Lung (tissue), 12 donors: ENCODE measurements around the gene CHST11. TPM values are rescaled to one million over a fixed set of nuclear protein-coding genes. Genes with fewer than 3 reads are reported as not detected.
A peak's percentile ranks its signal among the peaks of the same experiment; 100 is the strongest.

Source experiments
- ATAC-seq: fragments of 200-7000 bp; cut with Tn5 transposase; one replicate; pipeline ENCODE4 v1.9.1; 2020; ENCODE audit warnings: moderate number of reproducible peaks; ENCODE audit not compliant: insufficient read depth, low FRiP score
- DNase-seq, 3 donors: peaks; one replicate each; pipeline ENCODE4 v3.0.0-alpha.2; 2013 to 2017
- H3K27ac ChIP-seq, 2 donors: one replicate each; pipeline ENCODE4 v1.5.1; 2013; ENCODE audit warnings: mild to moderate bottlenecking in 2 of 2, moderate library complexity in 2 of 2, control low read depth in 1 of 2, inconsistent platforms in 1 of 2, low read depth in 1 of 2, low read length in 1 of 2
- H3K27me3 ChIP-seq, 3 donors: one replicate each; pipeline ENCODE4 v1.5.1; 2013; ENCODE audit warnings: low read length in 2 of 3; ENCODE audit not compliant: control insufficient read depth in 3 of 3, insufficient read depth in 3 of 3
- H3K36me3 ChIP-seq, 4 donors: one replicate each; pipeline ENCODE4 v1.5.1; 2013; ENCODE audit warnings: low read length in 4 of 4, mild to moderate bottlenecking in 1 of 4, moderate library complexity in 1 of 4; ENCODE audit not compliant: control insufficient read depth in 4 of 4, insufficient read depth in 4 of 4
- H3K4me1 ChIP-seq, 5 donors: one replicate each; pipeline ENCODE4 v1.5.1; 2013; ENCODE audit warnings: low read length in 5 of 5, mild to moderate bottlenecking in 2 of 5, moderate library complexity in 1 of 5; ENCODE audit not compliant: control insufficient read depth in 5 of 5, insufficient read depth in 5 of 5
- H3K4me3 ChIP-seq: one replicate; pipeline ENCODE4 v1.5.1; 2013; ENCODE audit warnings: mild to moderate bottlenecking, control low read depth, moderate library complexity
- H3K9ac ChIP-seq, 2 donors: one replicate each; pipeline ENCODE4 v1.5.1; 2013; ENCODE audit warnings: low read length in 2 of 2, control low read depth in 1 of 2; ENCODE audit not compliant: insufficient read depth in 1 of 2
- H3K9me3 ChIP-seq, 4 donors: one replicate each; pipeline ENCODE4 v1.5.1; 2013; ENCODE audit warnings: low read length in 3 of 4, mild to moderate bottlenecking in 1 of 4, moderate library complexity in 1 of 4; ENCODE audit not compliant: control insufficient read depth in 4 of 4, insufficient read depth in 3 of 4
- WGBS, 2 donors: extraction: QIAGEN DNeasy Blood & Tissue Kit; methylation state at CpG; one replicate each; pipeline ENCODE4 v1.1.7; 2013; 5-methylcytosine and 5-hydroxymethylcytosine counted together
- polyA plus RNA-seq, 2 donors: library from polyadenylated mRNA; stranded (reverse); fragments of 200-250 nt; gene quantifications; one replicate each; pipeline ENCODE4 v1.2.1, GENCODE V29; 2013
- total RNA-seq, 2 donors: library from RNA; depleted of rRNA in 1 of 2; stranded (reverse); fragments of >200 nt in 1 of 2; gene quantifications; one replicate each; pipeline ENCODE4 v1.2.1, GENCODE V29; 2014 to 2021
- TF ChIP-seq, protein P1 (sequence below): IDR thresholded peaks from 2 replicates; pipeline ENCODE4 v1.5.1; 2012; ENCODE audit warnings: mild to moderate bottlenecking; ENCODE audit errors: control extremely low read depth, extremely low read depth
- donor health status: control.
- donor health status: control.
- donor health status: Bipolar disorder and iron deficiency.
- donor health status: healthy.
- donor health status: DM: yes; HTN: yes; CAD: no.

CHST11 gene
- total and polyA plus RNA-seq, 4 donors: 9.0 to 63.2 (median 27.7) TPM

DNA sequence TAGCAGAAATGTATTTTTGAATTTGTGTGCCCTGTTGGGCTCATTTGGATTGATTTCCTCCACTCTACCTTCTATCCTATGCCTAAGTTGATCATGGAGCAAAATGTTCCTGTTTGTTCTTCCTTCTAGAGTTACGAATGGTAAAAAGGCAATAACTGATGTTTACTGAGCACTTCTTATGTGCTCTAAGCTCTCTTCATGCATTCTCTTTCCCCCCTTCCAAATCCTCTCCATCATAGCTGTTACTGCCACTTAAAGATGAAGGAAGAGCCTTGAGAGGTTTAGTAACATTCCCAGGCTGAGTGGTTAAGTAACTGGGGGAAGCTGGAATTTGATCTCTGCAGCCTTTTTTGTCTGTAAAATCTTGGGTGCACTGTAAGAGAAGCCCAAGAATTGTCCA lies 60.1 kb downstream of the CHST11 start:
- 61 to 69% methylated on average over 1 of the region's 1 CpG for WGBS, 2 donors
- H3K9me3 ChIP-seq: no peaks in the 10 kb centered on the region
- no peak overlapping the region for H3K27ac ChIP-seq
- H3K36me3 ChIP-seq: no peaks in the 10 kb centered on the region
- DNase-seq (peak in 1 of 3 donors; percentile 33), ATAC-seq (peak; percentile 37)
- H3K4me1 ChIP-seq: peaks cover 2 to 22% (median 4%) of the 10 kb centered on the region in 5 donors
- TF ChIP-seq, protein P1, sequence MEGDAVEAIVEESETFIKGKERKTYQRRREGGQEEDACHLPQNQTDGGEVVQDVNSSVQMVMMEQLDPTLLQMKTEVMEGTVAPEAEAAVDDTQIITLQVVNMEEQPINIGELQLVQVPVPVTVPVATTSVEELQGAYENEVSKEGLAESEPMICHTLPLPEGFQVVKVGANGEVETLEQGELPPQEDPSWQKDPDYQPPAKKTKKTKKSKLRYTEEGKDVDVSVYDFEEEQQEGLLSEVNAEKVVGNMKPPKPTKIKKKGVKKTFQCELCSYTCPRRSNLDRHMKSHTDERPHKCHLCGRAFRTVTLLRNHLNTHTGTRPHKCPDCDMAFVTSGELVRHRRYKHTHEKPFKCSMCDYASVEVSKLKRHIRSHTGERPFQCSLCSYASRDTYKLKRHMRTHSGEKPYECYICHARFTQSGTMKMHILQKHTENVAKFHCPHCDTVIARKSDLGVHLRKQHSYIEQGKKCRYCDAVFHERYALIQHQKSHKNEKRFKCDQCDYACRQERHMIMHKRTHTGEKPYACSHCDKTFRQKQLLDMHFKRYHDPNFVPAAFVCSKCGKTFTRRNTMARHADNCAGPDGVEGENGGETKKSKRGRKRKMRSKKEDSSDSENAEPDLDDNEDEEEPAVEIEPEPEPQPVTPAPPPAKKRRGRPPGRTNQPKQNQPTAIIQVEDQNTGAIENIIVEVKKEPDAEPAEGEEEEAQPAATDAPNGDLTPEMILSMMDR: no peak
- no peak overlapping the region for H3K4me3 ChIP-seq
- H3K9ac ChIP-seq: no peak overlapping the region
- no peaks in the 10 kb centered on the region for H3K27me3 ChIP-seq

DNA sequence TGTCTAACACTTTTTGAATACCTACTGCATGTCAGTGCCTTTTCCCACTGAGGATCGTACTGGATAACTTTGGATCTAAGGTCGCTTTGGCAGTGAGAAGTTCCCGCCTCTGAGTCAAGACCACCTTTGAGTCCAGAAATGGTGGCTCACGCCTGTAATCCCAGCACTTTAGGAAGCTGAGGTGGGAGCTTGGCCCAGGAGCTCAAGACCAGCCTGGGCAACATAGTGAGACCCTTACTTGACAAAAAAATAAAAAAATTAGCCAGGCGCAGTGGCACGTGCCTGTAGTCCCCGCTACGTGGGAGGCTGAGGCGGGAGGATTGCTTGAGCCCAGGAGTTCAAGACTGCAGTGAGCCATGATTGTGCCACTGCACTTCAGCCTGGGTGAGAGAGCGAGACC lies 61.1 kb downstream of the CHST11 start:
- no peaks in the 10 kb centered on the region for H3K36me3 ChIP-seq
- no peak overlapping the region for H3K27ac ChIP-seq
- H3K9ac ChIP-seq: no peak overlapping the region
- peaks cover 2 to 24% (median 5%) of the 10 kb centered on the region in 5 donors for H3K4me1 ChIP-seq
- H3K9me3 ChIP-seq: no peaks in the 10 kb centered on the region
- WGBS, 2 donors: 97% methylated on average over 10 of the region's 10 CpGs
- TF ChIP-seq, protein P1: no peak
- no peaks in the 10 kb centered on the region for H3K27me3 ChIP-seq
- DNase-seq: no peak
- ATAC-seq: no peak
- H3K4me3 ChIP-seq: no peak overlapping the region

- H3K27ac ChIP-seq: no peak overlapping the region
- DNase-seq: no peak
- H3K9ac ChIP-seq: no peak overlapping the region
- ATAC-seq: no peak
- no peaks in the 10 kb centered on the region for H3K9me3 ChIP-seq
- no peaks in the 10 kb centered on the region for H3K36me3 ChIP-seq
- WGBS, 2 donors: 47 to 71% methylated on average over 7 of the region's 7 CpGs
- H3K27me3 ChIP-seq: no peaks in the 10 kb centered on the region
- TF ChIP-seq, protein P1: no peak
- H3K4me1 ChIP-seq: peaks cover 11 to 27% (median 20%) of the 10 kb centered on the region in 5 donors
- no peak overlapping the region for H3K4me3 ChIP-seq
Observed at GRCh38 chr12:104519190-104520019, 62.7 kb downstream of the CHST11 start.
